SU-DHL-6 (cell line): Measurements from ENCODE around the gene SRGN.

Source experiments
- H2AFZ ChIP-seq: fragments of 200-600 bp; sonication (generic); 2 replicates; pipeline ENCODE4 v1.6.1; 2014; ENCODE audit warnings: low read depth, mild to moderate bottlenecking, moderate library complexity, mixed read lengths, antibody characterized with exemption, low read length; ENCODE audit not compliant: severe bottlenecking
- H3F3A ChIP-seq: fragments of 200-600 bp; shearing (Covaris generic); 2 replicates; pipeline ENCODE4 v1.6.0; 2016; ENCODE audit warnings: antibody characterized with exemption, mild to moderate bottlenecking; ENCODE audit not compliant: insufficient read depth
- H3K27ac ChIP-seq: fragments of 200-600 bp; sonication (generic); 2 replicates; pipeline ENCODE4 v1.5.1; 2016; ENCODE audit warnings: low read depth, mild to moderate bottlenecking, low read length, moderate library complexity, mixed read lengths
- H3K27me3 ChIP-seq: fragments of 200-600 bp; sonication (generic), shearing (Covaris generic); 2 replicates; pipeline ENCODE4 v1.6.0; 2014; ENCODE audit warnings: mild to moderate bottlenecking, low read length
- H3K36me3 ChIP-seq: fragments of 200-600 bp; sonication (generic); 2 replicates; pipeline ENCODE4 v1.6.1; 2014; ENCODE audit warnings: mild to moderate bottlenecking, low read length, mixed read lengths
- H3K4me2 ChIP-seq: fragments of 300-600, 200-600 bp; shearing (Covaris generic), sonication (generic); 2 replicates; pipeline ENCODE4 v1.6.0; 2014; ENCODE audit warnings: low read length, low read depth, mild to moderate bottlenecking; ENCODE audit not compliant: poor library complexity, severe bottlenecking
- H3K4me3 ChIP-seq: fragments of 200-600 bp; sonication (generic); 2 replicates; pipeline ENCODE4 v1.5.1; 2014; ENCODE audit warnings: antibody characterized with exemption, low read length, mild to moderate bottlenecking, mixed read lengths; ENCODE audit not compliant: insufficient read depth, poor library complexity, severe bottlenecking
- H3K79me2 ChIP-seq: fragments of 200-600 bp; sonication (generic); 2 replicates; pipeline ENCODE4 v1.6.1; 2014; ENCODE audit warnings: mild to moderate bottlenecking, low read length, moderate library complexity; ENCODE audit not compliant: insufficient read depth
- H3K9ac ChIP-seq: fragments of 200-600 bp; sonication (generic); 2 replicates; pipeline ENCODE4 v1.7.0; 2014; ENCODE audit warnings: mild to moderate bottlenecking, low read length
- H3K9me2 ChIP-seq: fragments of 200-600 bp; sonication (generic); replicated peaks from 2 replicates; pipeline ENCODE4 v1.6.1; 2014; ENCODE audit warnings: low read length; ENCODE audit not compliant: insufficient read depth
- H3K9me3 ChIP-seq: fragments of 200-600 bp; sonication (generic); 2 replicates; pipeline ENCODE4 v1.6.1; 2014; ENCODE audit warnings: low read length, mixed read lengths; ENCODE audit not compliant: insufficient read depth
- H4K20me1 ChIP-seq: fragments of 200-600 bp; sonication (generic); 2 replicates; pipeline ENCODE4 v1.6.1; 2014; ENCODE audit warnings: low read depth, mild to moderate bottlenecking, antibody characterized with exemption, low read length, moderate library complexity, mixed read lengths
- CTCF ChIP-seq: fragments of 200-600 bp; sonication (generic); IDR thresholded peaks from one replicate; pipeline ENCODE4 v1.5.1; 2017; ENCODE audit warnings: antibody characterized with exemption, mild to moderate bottlenecking, low read length, moderate library complexity; ENCODE audit not compliant: insufficient read depth, poor library complexity, severe bottlenecking
- EZH2phosphoT487 ChIP-seq: fragments of 200-600 bp; sonication (generic), shearing (Covaris generic); conservative IDR thresholded peaks from 2 replicates; pipeline ENCODE4 v1.6.1; 2018; ENCODE audit warnings: mild to moderate bottlenecking, antibody characterized with exemption, low read length, moderate library complexity, mixed read lengths

Gene SRGN

GRCh38 chr10:69078311-69078710, 9.6 kb upstream of the SRGN start:
- Histone ChIP-seq H3K27ac (no peak overlapping the region), H3K9me3 (no peaks in the 10 kb centered on the region), H3K9ac (no peak overlapping the region), H3K9me2 (no peaks in the 10 kb centered on the region), H2AFZ (no peak overlapping the region), H3K4me3 (no peak overlapping the region), H3K36me3 (no peaks in the 10 kb centered on the region), H3K79me2 (no peaks in the 10 kb centered on the region), H3K27me3 (no peaks in the 10 kb centered on the region), H3F3A (no peaks in the 10 kb centered on the region), H4K20me1 (no peaks in the 10 kb centered on the region), H3K4me2 (no peak overlapping the region)
- TF ChIP-seq EZH2phosphoT487 (no peak), CTCF (no peak)

- Histone ChIP-seq H3K36me3 (no peaks in the 10 kb centered on the region), H3K9me2 (no peaks in the 10 kb centered on the region), H3K9me3 (no peaks in the 10 kb centered on the region), H3K27me3 (no peaks in the 10 kb centered on the region), H3F3A (no peaks in the 10 kb centered on the region), H4K20me1 (no peaks in the 10 kb centered on the region), H3K79me2 (no peaks in the 10 kb centered on the region), H3K4me2 (no peak overlapping the region), H3K4me3 (no peak overlapping the region), H2AFZ (no peak overlapping the region), H3K27ac (no peak overlapping the region), H3K9ac (no peak overlapping the region)
- TF ChIP-seq EZH2phosphoT487 (no peak), CTCF (no peak)
Measured at GRCh38 chr10:69080226-69080625, 7.7 kb upstream of the SRGN start.

GRCh38 chr10:69086001-69086509, 1.8 kb upstream of the SRGN start:
- H3K36me3 ChIP-seq, result no peaks in the 10 kb centered on the region
- H3K27me3 ChIP-seq, result no peaks in the 10 kb centered on the region
- no peak overlapping the region for H3K4me3 ChIP-seq
- no peaks in the 10 kb centered on the region for H3K9me2 ChIP-seq
- no peaks in the 10 kb centered on the region for H3F3A ChIP-seq
- H3K79me2 ChIP-seq, result no peaks in the 10 kb centered on the region
- no peak overlapping the region for H3K4me2 ChIP-seq
- H3K9ac ChIP-seq, result no peak overlapping the region
- H3K27ac ChIP-seq, result no peak overlapping the region
- no peaks in the 10 kb centered on the region for H4K20me1 ChIP-seq
- no peak for TF ChIP-seq CTCF
- no peak for TF ChIP-seq EZH2phosphoT487
- no peak overlapping the region for H2AFZ ChIP-seq
- no peaks in the 10 kb centered on the region for H3K9me3 ChIP-seq
